Small intestine (tissue), 7 donors: Measurements from ENCODE around the gene PRKN. TPM values are rescaled to one million over a fixed set of nuclear protein-coding genes. Genes with fewer than 3 reads are reported as not detected.

Experiments used
- DNase-seq, 2 donors: peaks; one replicate each; pipeline versions ENCODE4 v3.0.0 to v3.0.0-alpha.2; 2013
- FAIRE-seq: peaks from 2 replicates; lab custom pipeline; 2012; peaks lifted over from hg19 to GRCh38; lab: Jason Lieb, UNC
- H3K27ac ChIP-seq, 3 donors: one replicate each; pipeline ENCODE4 v1.5.1; 2013; ENCODE audit warnings: low read length in 2 of 3, mild to moderate bottlenecking in 2 of 3, control low read depth in 1 of 3, inconsistent platforms in 1 of 3, low read depth in 1 of 3, moderate library complexity in 1 of 3
- H3K27me3 ChIP-seq, 3 donors: one replicate each; pipeline ENCODE4 v1.6.1; 2013; ENCODE audit warnings: low read length in 3 of 3, inconsistent platforms in 1 of 3; ENCODE audit not compliant: control insufficient read depth in 3 of 3, insufficient read depth in 3 of 3
- H3K36me3 ChIP-seq, 3 donors: one replicate each; pipeline ENCODE4 v1.6.1; 2013; ENCODE audit warnings: low read length in 3 of 3, inconsistent platforms in 1 of 3, low read depth in 1 of 3, mild to moderate bottlenecking in 1 of 3, moderate library complexity in 1 of 3; ENCODE audit not compliant: control insufficient read depth in 3 of 3, insufficient read depth in 2 of 3
- H3K4me1 ChIP-seq, 3 donors: one replicate each; pipeline ENCODE4 v1.6.1; 2013; ENCODE audit warnings: low read length in 2 of 3, inconsistent platforms in 1 of 3, low read depth in 1 of 3, mild to moderate bottlenecking in 1 of 3, moderate library complexity in 1 of 3; ENCODE audit not compliant: control insufficient read depth in 3 of 3, insufficient read depth in 2 of 3
- H3K4me3 ChIP-seq, 3 donors: one replicate each; pipeline ENCODE4 v1.5.1; 2013; ENCODE audit warnings: low read length in 3 of 3, control low read depth in 1 of 3, inconsistent platforms in 1 of 3, low read depth in 1 of 3, mild to moderate bottlenecking in 1 of 3, moderate library complexity in 1 of 3
- H3K9me3 ChIP-seq, 2 donors: one replicate each; pipeline ENCODE4 v1.6.1; 2013; ENCODE audit warnings: low read depth in 1 of 2, low read length in 1 of 2; ENCODE audit not compliant: control insufficient read depth in 2 of 2, insufficient read depth in 1 of 2
- WGBS, 3 donors: extraction: QIAGEN DNeasy Blood & Tissue Kit; methylation state at CpG; one replicate each; pipeline ENCODE4 v1.1.7; 2013; 5-methylcytosine and 5-hydroxymethylcytosine counted together
- polyA plus RNA-seq, 4 donors: library from polyadenylated mRNA; stranded (reverse) in 3 of 4; unstranded in 1 of 4; fragments of 200-250 nt in 3 of 4; fragments of 120-200 nt in 1 of 4; gene quantifications; one replicate each; pipeline versions ENCODE4 v1.2.1 to v1.2.3, GENCODE V29; 2013
- donor health status: healthy with polysubstance abuse.
- donor health status: control.
- donor health status: control.
- donor health status: Bipolar disorder and iron deficiency.
- donor health status: healthy.

PRKN gene
- polyA plus RNA-seq, 4 donors: 0.27 to 2.3 (median 1.0) TPM

DNA sequence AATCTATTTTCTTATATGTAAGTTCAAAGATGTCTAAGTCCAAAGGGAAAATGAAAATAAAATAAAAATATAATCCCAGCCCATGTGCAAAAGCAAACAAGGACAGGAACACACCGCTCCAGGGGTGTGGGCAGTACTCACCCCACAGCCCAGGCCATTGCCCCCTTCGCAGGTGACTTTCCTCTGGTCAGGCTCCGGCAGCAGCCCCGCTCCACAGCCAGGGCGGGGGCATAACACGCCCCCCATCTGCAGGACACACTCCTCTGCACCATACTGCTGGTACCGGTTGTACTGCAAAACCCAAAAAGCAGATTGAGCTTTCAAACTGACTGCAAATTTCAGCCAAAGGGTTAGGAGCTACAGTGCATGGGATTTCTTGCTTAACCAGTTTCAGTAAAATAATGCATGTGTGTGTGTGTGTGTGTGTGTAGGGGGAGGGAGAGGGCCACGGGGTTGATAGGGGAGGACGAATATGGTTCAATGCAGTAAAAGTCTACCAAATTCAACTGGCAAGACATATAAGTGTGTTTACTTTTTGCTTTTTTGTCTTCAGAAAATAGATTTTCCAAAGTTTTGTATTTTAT lies 1178.8 kb downstream of the PRKN start:
- Histone ChIP-seq H3K27ac (no peak overlapping the region), H3K36me3 (no peaks in the 10 kb centered on the region), H3K9me3 (peaks cover 0 to 7% of the 10 kb centered on the region in 2 donors), H3K4me3 (no peak overlapping the region), H3K27me3 (no peaks in the 10 kb centered on the region), H3K4me1 (no peaks in the 10 kb centered on the region)
- WGBS, 3 donors: 83 to 87% (median 85%) methylated on average over 9 of the region's 9 CpGs
- no peak for FAIRE-seq
- no peak for DNase-seq

DNA sequence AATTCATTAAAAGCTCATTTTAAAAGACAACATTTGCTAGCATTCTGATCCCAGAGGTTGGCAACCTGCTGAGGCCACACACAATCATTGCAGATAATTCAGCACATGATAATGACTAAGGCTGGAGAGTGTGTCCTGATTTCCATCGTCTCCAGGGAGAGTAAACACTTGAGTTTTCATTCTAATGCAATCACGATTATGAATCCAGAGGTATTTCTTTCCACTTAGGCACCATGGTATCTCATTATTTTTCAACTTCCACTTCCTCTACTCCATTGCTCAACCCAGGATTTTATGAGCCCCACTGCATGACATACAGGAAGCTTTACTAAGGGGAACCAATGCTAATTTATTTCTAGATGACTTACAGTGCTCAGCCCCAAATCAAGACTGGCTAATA lies 1179.9 kb downstream of the PRKN start:
- DNase-seq: no peak
- no peaks in the 10 kb centered on the region for H3K4me1 ChIP-seq
- no peaks in the 10 kb centered on the region for H3K36me3 ChIP-seq
- WGBS, 3 donors: 34 to 46% (median 36%) methylated on average over 2 of the region's 2 CpGs
- no peak overlapping the region for H3K4me3 ChIP-seq
- H3K27ac ChIP-seq: no peak overlapping the region
- peaks cover 0 to 5% of the 10 kb centered on the region in 2 donors for H3K9me3 ChIP-seq
- H3K27me3 ChIP-seq: no peaks in the 10 kb centered on the region
- FAIRE-seq: no peak

DNA sequence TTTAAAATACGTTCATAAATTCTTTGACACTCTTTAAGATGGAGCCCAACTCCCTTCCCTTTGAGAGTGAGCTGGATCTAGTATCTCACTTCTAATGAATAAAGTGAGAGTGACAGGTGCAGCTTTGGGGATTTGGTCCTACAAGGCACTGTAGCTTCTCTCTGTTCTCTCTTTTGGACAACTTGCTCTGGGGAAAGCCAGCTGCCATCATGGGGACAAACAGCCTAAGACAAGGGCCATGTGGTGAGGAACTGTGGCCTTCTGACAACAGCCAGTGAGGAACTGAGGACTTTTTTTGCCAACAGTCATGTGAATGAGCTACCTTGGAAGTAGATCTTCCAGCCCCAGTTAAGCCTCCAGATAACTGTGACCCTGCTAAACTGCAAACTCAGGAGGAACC lies 1180.9 kb downstream of the PRKN start:
- FAIRE-seq: no peak
- H3K9me3 ChIP-seq: no peaks in the 10 kb centered on the region

DNA sequence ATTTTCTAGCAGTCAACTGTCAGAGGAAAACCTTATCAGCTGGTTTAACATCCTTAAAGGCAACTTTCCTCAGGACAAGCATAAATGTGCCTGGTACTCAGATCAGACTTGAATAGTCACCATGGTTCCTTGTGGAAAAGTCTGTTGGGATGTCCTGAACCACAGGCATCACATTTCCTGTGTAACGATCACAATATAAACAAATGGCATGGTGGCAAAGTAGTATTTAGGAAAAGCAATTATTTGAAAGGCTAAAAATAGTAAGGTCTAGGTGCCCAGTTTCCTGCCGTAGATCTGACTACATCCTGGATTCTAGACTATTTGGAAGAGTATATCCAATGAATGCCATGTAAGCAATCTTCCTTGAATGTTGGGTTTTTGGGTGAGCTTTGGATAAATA lies 1181.8 kb downstream of the PRKN start:
- no peaks in the 10 kb centered on the region for H3K4me1 ChIP-seq
- no peaks in the 10 kb centered on the region for H3K36me3 ChIP-seq
- no peak overlapping the region for H3K4me3 ChIP-seq
- H3K9me3 ChIP-seq: no peaks in the 10 kb centered on the region
- no peak for FAIRE-seq
- H3K27ac ChIP-seq: no peak overlapping the region
- no peaks in the 10 kb centered on the region for H3K27me3 ChIP-seq
- DNase-seq: no peak
- WGBS, 3 donors: 70 to 90% (median 70%) methylated on average over 2 of the region's 2 CpGs

More for the DNA sequence above, 1180.9 kb downstream of the PRKN start:
- Histone ChIP-seq H3K36me3 (no peaks in the 10 kb centered on the region), H3K27ac (no peak overlapping the region), H3K27me3 (no peaks in the 10 kb centered on the region), H3K4me3 (no peak overlapping the region), H3K4me1 (no peaks in the 10 kb centered on the region)
- 82 to 88% (median 86%) methylated on average over 1 of the region's 1 CpG for WGBS, 3 donors
- DNase-seq: no peak

DNA sequence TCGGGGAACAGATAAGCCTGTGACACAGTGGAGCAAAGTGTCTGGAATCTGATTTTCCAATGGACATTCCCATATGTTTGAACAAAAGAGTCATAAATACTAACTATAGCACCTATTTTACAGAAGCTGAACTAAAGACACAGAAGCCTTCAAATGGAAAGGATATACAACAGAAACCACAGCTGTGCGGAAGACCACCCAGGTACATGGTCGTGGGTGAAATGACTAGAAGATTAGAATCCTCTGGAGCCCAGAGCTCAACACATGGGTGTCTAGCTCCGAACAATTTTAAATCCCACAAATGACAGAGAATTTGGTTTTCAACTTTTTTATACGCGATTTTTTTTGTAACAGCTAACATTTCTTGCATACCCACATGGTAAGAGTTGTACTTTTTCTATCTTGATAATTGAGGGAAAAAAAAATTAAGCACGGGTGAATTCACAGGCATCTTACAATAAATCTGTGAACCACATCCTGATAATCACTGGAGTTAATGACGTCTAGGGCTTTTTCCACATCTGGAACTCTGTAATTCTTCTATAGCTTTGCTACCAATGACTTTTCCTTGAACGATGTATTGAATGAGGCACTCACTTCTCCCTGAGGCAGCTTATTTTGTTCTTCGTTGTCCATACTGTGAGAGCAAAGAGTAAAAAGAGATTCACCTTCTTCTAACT lies 1182.6 kb downstream of the PRKN start:
- H3K4me1 ChIP-seq: no peaks in the 10 kb centered on the region
- no peaks in the 10 kb centered on the region for H3K9me3 ChIP-seq
- no peak for DNase-seq
- 80 to 85% (median 85%) methylated on average over 10 of the region's 10 CpGs for WGBS, 3 donors
- no peak overlapping the region for H3K4me3 ChIP-seq
- no peaks in the 10 kb centered on the region for H3K27me3 ChIP-seq
- no peaks in the 10 kb centered on the region for H3K36me3 ChIP-seq
- no peak overlapping the region for H3K27ac ChIP-seq
- FAIRE-seq: no peak

- WGBS, 3 donors: 55 to 76% (median 68%) methylated on average over 4 of the region's 4 CpGs
- Histone ChIP-seq H3K36me3 (no peaks in the 10 kb centered on the region), H3K4me1 (no peaks in the 10 kb centered on the region), H3K27me3 (no peaks in the 10 kb centered on the region), H3K27ac (no peak overlapping the region), H3K9me3 (no peaks in the 10 kb centered on the region), H3K4me3 (no peak overlapping the region)
- FAIRE-seq: no peak
- no peak for DNase-seq
Measured at GRCh38 chr6:161543684-161544309, 1183.8 kb downstream of the PRKN start.

DNA sequence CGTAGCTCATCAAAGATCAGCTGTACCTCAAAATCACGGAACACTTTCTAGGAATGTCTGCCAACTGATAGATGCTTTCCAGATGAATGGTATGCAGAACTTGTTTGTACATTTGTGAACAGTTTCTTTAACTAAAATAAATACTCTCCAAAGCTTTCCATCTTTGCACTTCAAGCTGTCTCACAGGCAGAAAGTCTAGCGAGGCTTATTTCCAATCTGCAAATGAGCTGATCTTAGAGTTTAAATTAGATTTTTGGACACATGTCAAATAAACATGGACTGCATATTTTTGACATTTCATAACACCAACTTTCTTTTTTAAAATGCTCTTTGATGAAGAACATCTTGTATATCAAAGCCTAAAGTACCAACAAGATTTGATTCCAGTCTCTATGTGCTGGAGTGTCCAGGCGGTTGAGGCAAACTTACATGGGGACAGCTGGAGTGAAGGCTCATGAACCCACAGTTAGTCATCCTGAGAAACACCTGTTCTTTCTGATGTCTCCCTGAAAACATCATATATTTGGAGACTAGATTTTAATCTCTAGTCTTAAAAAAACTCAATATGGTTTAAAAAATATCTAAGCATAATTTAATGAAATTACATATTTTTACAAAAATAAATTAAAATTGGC lies 1185.1 kb downstream of the PRKN start:
- no peaks in the 10 kb centered on the region for H3K4me1 ChIP-seq
- no peak overlapping the region for H3K4me3 ChIP-seq
- 58 to 79% (median 63%) methylated on average over 4 of the region's 4 CpGs for WGBS, 3 donors
- DNase-seq: no peak
- no peak overlapping the region for H3K27ac ChIP-seq
- H3K9me3 ChIP-seq: no peaks in the 10 kb centered on the region
- no peaks in the 10 kb centered on the region for H3K27me3 ChIP-seq
- H3K36me3 ChIP-seq: no peaks in the 10 kb centered on the region
- FAIRE-seq: no peak

GRCh38 chr6:161540532-161540931 lies 1187.0 kb downstream of the PRKN start:
- no peak for FAIRE-seq
- Histone ChIP-seq H3K36me3 (no peaks in the 10 kb centered on the region), H3K4me1 (no peaks in the 10 kb centered on the region), H3K9me3 (no peaks in the 10 kb centered on the region), H3K27me3 (no peaks in the 10 kb centered on the region), H3K27ac (no peak overlapping the region), H3K4me3 (no peak overlapping the region)
- DNase-seq: no peak
- WGBS, 3 donors: 88 to 97% (median 93%) methylated on average over 1 of the region's 1 CpG
